Vagina (tissue), 2 donors: ENCODE results near the gene CRAMP1.

ENCODE experiments used
- POLR2A ChIP-seq, 2 donors: fragments of 450-650 bp; IDR thresholded peaks; one replicate each; pipeline ENCODE4 v1.6.1; 2017; ENCODE audit warnings: antibody characterized with exemption in 2 of 2, mild to moderate bottlenecking in 2 of 2, moderate library complexity in 2 of 2
- POLR2AphosphoS5 ChIP-seq, 2 donors: sonication (generic); formaldehyde crosslinking; IDR thresholded peaks; one replicate each; pipeline ENCODE4 v1.9.0; 2017; ENCODE audit warnings: antibody characterized with exemption in 2 of 2, mild to moderate bottlenecking in 2 of 2, low read depth in 1 of 2; ENCODE audit not compliant: insufficient read depth in 1 of 2
- TF ChIP-seq, protein P1 (sequence below), 3 experiments: fragments of 450-650 bp in 2 of 3; fragments of 200-600 bp in 1 of 3; sonication (generic) in 1 of 3; IDR thresholded peaks; one replicate each; pipeline ENCODE4 v1.5.1; 2017 to 2019; ENCODE audit warnings: antibody characterized with exemption in 3 of 3, mild to moderate bottlenecking in 2 of 3, moderate library complexity in 2 of 3

GRCh38 chr16:1701216-1701878, 89.2 kb downstream of the CRAMP1 start:
- TF ChIP-seq, protein P1, sequence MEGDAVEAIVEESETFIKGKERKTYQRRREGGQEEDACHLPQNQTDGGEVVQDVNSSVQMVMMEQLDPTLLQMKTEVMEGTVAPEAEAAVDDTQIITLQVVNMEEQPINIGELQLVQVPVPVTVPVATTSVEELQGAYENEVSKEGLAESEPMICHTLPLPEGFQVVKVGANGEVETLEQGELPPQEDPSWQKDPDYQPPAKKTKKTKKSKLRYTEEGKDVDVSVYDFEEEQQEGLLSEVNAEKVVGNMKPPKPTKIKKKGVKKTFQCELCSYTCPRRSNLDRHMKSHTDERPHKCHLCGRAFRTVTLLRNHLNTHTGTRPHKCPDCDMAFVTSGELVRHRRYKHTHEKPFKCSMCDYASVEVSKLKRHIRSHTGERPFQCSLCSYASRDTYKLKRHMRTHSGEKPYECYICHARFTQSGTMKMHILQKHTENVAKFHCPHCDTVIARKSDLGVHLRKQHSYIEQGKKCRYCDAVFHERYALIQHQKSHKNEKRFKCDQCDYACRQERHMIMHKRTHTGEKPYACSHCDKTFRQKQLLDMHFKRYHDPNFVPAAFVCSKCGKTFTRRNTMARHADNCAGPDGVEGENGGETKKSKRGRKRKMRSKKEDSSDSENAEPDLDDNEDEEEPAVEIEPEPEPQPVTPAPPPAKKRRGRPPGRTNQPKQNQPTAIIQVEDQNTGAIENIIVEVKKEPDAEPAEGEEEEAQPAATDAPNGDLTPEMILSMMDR (IDR thresholded peaks at IDR 0.05) = no peak
- TF ChIP-seq POLR2A (IDR thresholded peaks at IDR 0.05) = no peak
- peak in 1 of 2 donors; percentile 53 for TF ChIP-seq POLR2AphosphoS5 (IDR thresholded peaks at IDR 0.05; ENCODE audit: insufficient read depth in 1 of 2, low read depth in 1 of 2)
